HepG2 (cell line): Measurements from ENCODE around the gene CACNB4. TPM values are rescaled to one million over a fixed set of nuclear protein-coding genes. Genes with fewer than 3 reads are reported as not detected.

Experiments
- ARNT2 ChIP-seq: sonication (generic); formaldehyde crosslinking; IDR thresholded peaks from 2 replicates; pipeline ENCODE4 v1.8.0; 2022; ENCODE audit warnings: mild to moderate bottlenecking, low read depth, missing genetic modification reagents, moderate library complexity
- DNMT3B ChIP-seq: conservative IDR thresholded peaks from 2 replicates; pipeline ENCODE4 v1.6.1; 2016; ENCODE audit warnings: missing biosample characterization, control low read depth
- DPF2 ChIP-seq: sonication (generic); formaldehyde crosslinking; IDR thresholded peaks from 2 replicates; pipeline ENCODE4 v1.4.0; 2020; ENCODE audit warnings: mild to moderate bottlenecking, low read depth, missing genetic modification reagents, borderline replicate concordance
- DR1 ChIP-seq: sonication (generic); formaldehyde crosslinking; IDR thresholded peaks from 2 replicates; pipeline ENCODE4 v1.8.0; 2021; ENCODE audit warnings: mild to moderate bottlenecking, missing genetic modification reagents, inconsistent platforms
- FOXC1 ChIP-seq: sonication (generic); formaldehyde crosslinking; IDR thresholded peaks from 2 replicates; pipeline ENCODE4 v1.8.0; 2022; ENCODE audit warnings: mild to moderate bottlenecking, missing genetic modification reagents, borderline replicate concordance
- FOXO1 ChIP-seq: sonication (generic); formaldehyde crosslinking; IDR thresholded peaks from 2 replicates; pipeline ENCODE4 v1.4.0; 2020; ENCODE audit warnings: missing genetic modification reagents
- HDAC6 ChIP-seq: fragments of 200-600 bp; sonication (generic); IDR thresholded peaks from 2 replicates; pipeline ENCODE4 v1.7.0; 2017; ENCODE audit warnings: mild to moderate bottlenecking, antibody characterized with exemption, low read length, low read depth
- IKZF4 ChIP-seq: sonication (generic); formaldehyde crosslinking; IDR thresholded peaks from 2 replicates; pipeline ENCODE4 v1.5.1; 2020; ENCODE audit warnings: borderline replicate concordance, mild to moderate bottlenecking, low read depth, missing genetic modification reagents; ENCODE audit errors: not compliant biosample characterization
- JUND ChIP-seq: sonication (generic); formaldehyde crosslinking; IDR thresholded peaks from 2 replicates; pipeline ENCODE4 v1.8.0; 2022; ENCODE audit warnings: mild to moderate bottlenecking, missing genetic modification reagents
- NFKB2 ChIP-seq: sonication (generic); formaldehyde crosslinking; IDR thresholded peaks from 2 replicates; pipeline ENCODE4 v1.4.0; 2020; ENCODE audit warnings: missing genetic modification reagents, borderline replicate concordance
- RCOR2 ChIP-seq: IDR thresholded peaks from 2 replicates; pipeline ENCODE4 v1.6.1; 2016; ENCODE audit warnings: missing biosample characterization, missing genetic modification reagents
- SRSF4 ChIP-seq: fragments of 200-400 bp; formaldehyde crosslinking; IDR thresholded peaks from one replicate; pipeline ENCODE4 v1.6.1; 2018; ENCODE audit warnings: mild to moderate bottlenecking, low read depth, low read length, moderate library complexity; ENCODE audit not compliant: poor library complexity, severe bottlenecking
- polyA plus RNA-seq, 8 experiments: library from polyadenylated mRNA; depleted of rRNA in 3 of 8; stranded (reverse) in 7 of 8; unstranded in 1 of 8; fragments of >200 nt; fragmentation: Illumina TruSeq in 4 of 8; extraction: Trizol in 4 of 8; gene quantifications; 2 replicates each; pipeline versions ENCODE4 v1.2.1 to v1.2.3, GENCODE V29; 2011 to 2016; ENCODE audit warnings: low read depth in 4 of 8, missing spikeins in 1 of 8, mixed read lengths in 1 of 8; ENCODE audit not compliant: insufficient read depth in 1 of 8
- total RNA-seq, 5 experiments: library from RNA; depleted of rRNA; stranded (reverse); fragments of >200 nt; fragmentation: Illumina TruSeq; extraction: Trizol; gene quantifications; 2 replicates each; pipeline ENCODE4 v1.2.3, GENCODE V29; 2016; ENCODE audit warnings: low read depth in 1 of 5
- TF ChIP-seq, protein P1 (sequence below): sonication (generic); formaldehyde crosslinking; IDR thresholded peaks from 2 replicates; pipeline ENCODE4 v1.4.0; 2020; ENCODE audit warnings: missing genetic modification reagents
- TF ChIP-seq, protein P2 (sequence below): sonication (generic); formaldehyde crosslinking; IDR thresholded peaks from 2 replicates; pipeline ENCODE4 v1.5.1; 2020; ENCODE audit warnings: missing genetic modification reagents, mild to moderate bottlenecking, borderline replicate concordance
- TF ChIP-seq, protein P3 (sequence below): sonication (generic); formaldehyde crosslinking; IDR thresholded peaks from 2 replicates; pipeline ENCODE4 v1.5.1; 2020; ENCODE audit warnings: missing genetic modification reagents, mild to moderate bottlenecking, borderline replicate concordance
- TF ChIP-seq, protein P4 (sequence below): sonication (generic); formaldehyde crosslinking; IDR thresholded peaks from 2 replicates; pipeline ENCODE4 v1.4.0; 2020; ENCODE audit warnings: missing genetic modification reagents
- TF ChIP-seq, protein P5 (sequence below): sonication (generic); IDR thresholded peaks from 2 replicates; pipeline ENCODE4 v1.6.1; 2016; ENCODE audit warnings: low read depth, borderline replicate concordance

CACNB4 gene
- total and polyA plus RNA-seq, 2 of the 13 experiments (the other 11 are each of a cell fraction or from before 2014, with no cell fraction given): 5.1 to 14.3 TPM

DNA sequence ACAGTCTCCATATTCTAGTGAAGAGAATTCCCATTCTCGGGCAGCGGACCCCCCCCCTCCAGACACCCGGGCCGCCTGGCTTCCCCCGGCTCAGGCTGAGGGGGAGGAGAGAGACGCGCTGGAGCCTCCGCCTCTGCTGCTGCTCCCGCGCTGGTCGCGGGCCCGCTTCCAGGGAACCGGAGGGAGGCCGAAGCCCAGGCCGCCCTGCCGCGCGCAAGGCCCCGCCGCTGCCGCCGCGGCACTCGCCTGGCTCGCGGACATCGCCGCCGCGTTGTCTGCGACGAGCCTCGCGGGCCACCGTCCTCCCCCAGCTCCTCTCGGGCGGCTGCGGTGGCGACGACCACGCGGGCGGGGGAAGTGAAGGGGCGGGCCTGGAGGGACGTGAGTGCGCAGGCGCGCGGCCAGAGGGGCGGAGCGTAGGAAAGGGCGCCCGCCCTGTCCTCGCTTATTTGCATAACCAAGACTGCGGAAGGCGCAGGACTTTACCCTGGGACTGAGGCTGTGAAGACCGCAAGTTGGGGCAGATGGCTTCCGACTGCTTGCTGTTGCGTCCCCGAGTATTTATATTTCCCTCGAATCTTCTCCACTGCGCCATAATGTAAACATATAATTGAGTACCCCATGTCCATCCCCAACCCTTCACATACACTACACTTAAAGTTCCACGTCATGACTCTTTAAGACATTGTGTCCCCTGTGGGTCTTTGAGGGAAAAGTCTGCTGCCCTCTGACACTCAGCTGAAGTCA is 270.5 kb downstream of the CACNB4 start, which contains the start of gene ARL5A (continued):
- TF ChIP-seq, protein P1, sequence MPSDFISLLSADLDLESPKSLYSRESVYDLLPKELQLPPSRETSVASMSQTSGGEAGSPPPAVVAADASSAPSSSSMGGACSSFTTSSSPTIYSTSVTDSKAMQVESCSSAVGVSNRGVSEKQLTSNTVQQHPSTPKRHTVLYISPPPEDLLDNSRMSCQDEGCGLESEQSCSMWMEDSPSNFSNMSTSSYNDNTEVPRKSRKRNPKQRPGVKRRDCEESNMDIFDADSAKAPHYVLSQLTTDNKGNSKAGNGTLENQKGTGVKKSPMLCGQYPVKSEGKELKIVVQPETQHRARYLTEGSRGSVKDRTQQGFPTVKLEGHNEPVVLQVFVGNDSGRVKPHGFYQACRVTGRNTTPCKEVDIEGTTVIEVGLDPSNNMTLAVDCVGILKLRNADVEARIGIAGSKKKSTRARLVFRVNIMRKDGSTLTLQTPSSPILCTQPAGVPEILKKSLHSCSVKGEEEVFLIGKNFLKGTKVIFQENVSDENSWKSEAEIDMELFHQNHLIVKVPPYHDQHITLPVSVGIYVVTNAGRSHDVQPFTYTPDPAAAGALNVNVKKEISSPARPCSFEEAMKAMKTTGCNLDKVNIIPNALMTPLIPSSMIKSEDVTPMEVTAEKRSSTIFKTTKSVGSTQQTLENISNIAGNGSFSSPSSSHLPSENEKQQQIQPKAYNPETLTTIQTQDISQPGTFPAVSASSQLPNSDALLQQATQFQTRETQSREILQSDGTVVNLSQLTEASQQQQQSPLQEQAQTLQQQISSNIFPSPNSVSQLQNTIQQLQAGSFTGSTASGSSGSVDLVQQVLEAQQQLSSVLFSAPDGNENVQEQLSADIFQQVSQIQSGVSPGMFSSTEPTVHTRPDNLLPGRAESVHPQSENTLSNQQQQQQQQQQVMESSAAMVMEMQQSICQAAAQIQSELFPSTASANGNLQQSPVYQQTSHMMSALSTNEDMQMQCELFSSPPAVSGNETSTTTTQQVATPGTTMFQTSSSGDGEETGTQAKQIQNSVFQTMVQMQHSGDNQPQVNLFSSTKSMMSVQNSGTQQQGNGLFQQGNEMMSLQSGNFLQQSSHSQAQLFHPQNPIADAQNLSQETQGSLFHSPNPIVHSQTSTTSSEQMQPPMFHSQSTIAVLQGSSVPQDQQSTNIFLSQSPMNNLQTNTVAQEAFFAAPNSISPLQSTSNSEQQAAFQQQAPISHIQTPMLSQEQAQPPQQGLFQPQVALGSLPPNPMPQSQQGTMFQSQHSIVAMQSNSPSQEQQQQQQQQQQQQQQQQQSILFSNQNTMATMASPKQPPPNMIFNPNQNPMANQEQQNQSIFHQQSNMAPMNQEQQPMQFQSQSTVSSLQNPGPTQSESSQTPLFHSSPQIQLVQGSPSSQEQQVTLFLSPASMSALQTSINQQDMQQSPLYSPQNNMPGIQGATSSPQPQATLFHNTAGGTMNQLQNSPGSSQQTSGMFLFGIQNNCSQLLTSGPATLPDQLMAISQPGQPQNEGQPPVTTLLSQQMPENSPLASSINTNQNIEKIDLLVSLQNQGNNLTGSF (CRISPR knock-in tag): peak; percentile 77; the same call in 1 of the 2 replicates
- peak; percentile 98 for TF ChIP-seq ARNT2
- TF ChIP-seq, protein P2, sequence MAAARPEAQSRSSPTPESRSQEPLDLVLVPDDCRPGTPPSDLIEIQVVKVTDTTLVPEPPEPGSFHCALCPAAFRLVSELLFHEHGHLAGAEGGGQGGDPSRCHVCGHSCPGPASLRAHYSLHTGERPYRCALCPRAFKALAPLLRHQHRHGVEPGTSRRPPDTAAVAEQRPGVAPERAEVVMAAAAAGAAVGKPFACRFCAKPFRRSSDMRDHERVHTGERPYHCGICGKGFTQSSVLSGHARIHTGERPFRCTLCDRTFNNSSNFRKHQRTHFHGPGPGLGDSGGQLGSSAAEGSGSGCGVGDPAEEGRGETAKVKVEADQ (CRISPR knock-in tag): peak; percentile 82; the same call in 1 of the 2 replicates
- TF ChIP-seq DPF2 (CRISPR knock-in tag): no peak
- 0 out of 2 replicates have a peak, but pooled peaks have one; percentile 69 for TF ChIP-seq FOXC1 (CRISPR knock-in tag)
- TF ChIP-seq, protein P3, sequence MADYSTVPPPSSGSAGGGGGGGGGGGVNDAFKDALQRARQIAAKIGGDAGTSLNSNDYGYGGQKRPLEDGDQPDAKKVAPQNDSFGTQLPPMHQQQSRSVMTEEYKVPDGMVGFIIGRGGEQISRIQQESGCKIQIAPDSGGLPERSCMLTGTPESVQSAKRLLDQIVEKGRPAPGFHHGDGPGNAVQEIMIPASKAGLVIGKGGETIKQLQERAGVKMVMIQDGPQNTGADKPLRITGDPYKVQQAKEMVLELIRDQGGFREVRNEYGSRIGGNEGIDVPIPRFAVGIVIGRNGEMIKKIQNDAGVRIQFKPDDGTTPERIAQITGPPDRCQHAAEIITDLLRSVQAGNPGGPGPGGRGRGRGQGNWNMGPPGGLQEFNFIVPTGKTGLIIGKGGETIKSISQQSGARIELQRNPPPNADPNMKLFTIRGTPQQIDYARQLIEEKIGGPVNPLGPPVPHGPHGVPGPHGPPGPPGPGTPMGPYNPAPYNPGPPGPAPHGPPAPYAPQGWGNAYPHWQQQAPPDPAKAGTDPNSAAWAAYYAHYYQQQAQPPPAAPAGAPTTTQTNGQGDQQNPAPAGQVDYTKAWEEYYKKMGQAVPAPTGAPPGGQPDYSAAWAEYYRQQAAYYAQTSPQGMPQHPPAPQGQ: no peak
- no peak for TF ChIP-seq HDAC6
- TF ChIP-seq, protein P4, sequence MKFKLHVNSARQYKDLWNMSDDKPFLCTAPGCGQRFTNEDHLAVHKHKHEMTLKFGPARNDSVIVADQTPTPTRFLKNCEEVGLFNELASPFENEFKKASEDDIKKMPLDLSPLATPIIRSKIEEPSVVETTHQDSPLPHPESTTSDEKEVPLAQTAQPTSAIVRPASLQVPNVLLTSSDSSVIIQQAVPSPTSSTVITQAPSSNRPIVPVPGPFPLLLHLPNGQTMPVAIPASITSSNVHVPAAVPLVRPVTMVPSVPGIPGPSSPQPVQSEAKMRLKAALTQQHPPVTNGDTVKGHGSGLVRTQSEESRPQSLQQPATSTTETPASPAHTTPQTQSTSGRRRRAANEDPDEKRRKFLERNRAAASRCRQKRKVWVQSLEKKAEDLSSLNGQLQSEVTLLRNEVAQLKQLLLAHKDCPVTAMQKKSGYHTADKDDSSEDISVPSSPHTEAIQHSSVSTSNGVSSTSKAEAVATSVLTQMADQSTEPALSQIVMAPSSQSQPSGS: 0 out of 2 replicates have a peak, but pooled peaks have one; percentile 29
- 0 out of 2 replicates have a peak, but pooled peaks have one; percentile 30 for TF ChIP-seq RCOR2 (CRISPR knock-in tag)
- TF ChIP-seq DNMT3B (CRISPR knock-in tag): 0 out of 2 replicates have a peak, but pooled peaks have one; percentile 4
- TF ChIP-seq SRSF4: no peak
- TF ChIP-seq IKZF4 (CRISPR knock-in tag): peak; percentile 74
- TF ChIP-seq FOXO1 (CRISPR knock-in tag): peak; percentile 63
- peak; percentile 89 for TF ChIP-seq NFKB2 (CRISPR knock-in tag)
- peak; percentile 82; the same call in 1 of the 2 replicates for TF ChIP-seq DR1 (CRISPR knock-in tag)
- no peak for TF ChIP-seq JUND (CRISPR knock-in tag)
- TF ChIP-seq, protein P5, sequence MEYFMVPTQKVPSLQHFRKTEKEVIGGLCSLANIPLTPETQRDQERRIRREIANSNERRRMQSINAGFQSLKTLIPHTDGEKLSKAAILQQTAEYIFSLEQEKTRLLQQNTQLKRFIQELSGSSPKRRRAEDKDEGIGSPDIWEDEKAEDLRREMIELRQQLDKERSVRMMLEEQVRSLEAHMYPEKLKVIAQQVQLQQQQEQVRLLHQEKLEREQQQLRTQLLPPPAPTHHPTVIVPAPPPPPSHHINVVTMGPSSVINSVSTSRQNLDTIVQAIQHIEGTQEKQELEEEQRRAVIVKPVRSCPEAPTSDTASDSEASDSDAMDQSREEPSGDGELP: peak; percentile 77; the same call in 1 of the 2 replicates
